H1 (cell line): ENCODE data around the gene PRTN3. TPM values are rescaled to one million over a fixed set of nuclear protein-coding genes. Genes with fewer than 3 reads are reported as not detected.

Experiments
- CTCF ChIA-PET: fragments of 300-600 bp; sonication (Branson Sonifier 250); formaldehyde crosslinking; loops from one replicate; lab custom pipeline; 2021; ENCODE audit not compliant: partially characterized antibody; lab: Charles Lee
- POLR2A ChIA-PET: fragments of 300-600 bp; sonication (Branson Sonifier 250); formaldehyde crosslinking; loops from one replicate; lab custom pipeline; 2021; ENCODE audit warnings: inconsistent platforms; ENCODE audit not compliant: partially characterized antibody; lab: Charles Lee
- DNase-seq, 2 experiments: peaks; one replicate each; pipeline versions ENCODE4 v3.0.0 to v3.0.0-alpha.2; 2010 to 2022; ENCODE audit warnings: low spot score in 2 of 2, low read depth in 1 of 2, mixed read lengths in 1 of 2
- FAIRE-seq: peaks from 2 replicates; lab custom pipeline; 2011; peaks lifted over from hg19 to GRCh38; lab: Jason Lieb, UNC
- H2AFZ ChIP-seq: 2 replicates; pipeline ENCODE4 v1.8.1; 2012; ENCODE audit warnings: low read length, inconsistent platforms
- H2AK5ac ChIP-seq: 2 replicates; pipeline ENCODE4 v1.6.1; 2013; ENCODE audit warnings: low read depth, low read length
- H2BK120ac ChIP-seq: replicated peaks from 2 replicates; pipeline ENCODE3; 2013; ENCODE audit warnings: low read depth, low read length, inconsistent platforms
- H2BK12ac ChIP-seq: 2 replicates; pipeline ENCODE4 v1.6.1; 2013; ENCODE audit warnings: low read depth, low read length
- H2BK15ac ChIP-seq: 2 replicates; pipeline ENCODE4 v1.6.1; 2013; ENCODE audit warnings: low read length
- H2BK20ac ChIP-seq: 2 replicates; pipeline ENCODE4 v1.6.1; 2013; ENCODE audit warnings: low read length
- H2BK5ac ChIP-seq: 2 replicates; pipeline ENCODE4 v1.6.1; 2013; ENCODE audit warnings: low read depth, low read length
- H3K14ac ChIP-seq: 2 replicates; pipeline ENCODE4 v1.6.1; 2013; ENCODE audit warnings: inconsistent platforms; ENCODE audit not compliant: insufficient read length
- H3K18ac ChIP-seq: 2 replicates; pipeline ENCODE4 v1.6.1; 2013; ENCODE audit warnings: low read length; ENCODE audit errors: extremely low read depth
- H3K23ac ChIP-seq: 2 replicates; pipeline ENCODE4 v1.6.1; 2013; ENCODE audit warnings: inconsistent platforms; ENCODE audit not compliant: insufficient read length
- H3K23me2 ChIP-seq: 2 replicates; pipeline ENCODE4 v1.6.1; 2013; ENCODE audit warnings: low read depth, low read length
- H3K27ac ChIP-seq: 2 replicates; pipeline ENCODE4 v1.6.1; 2011; ENCODE audit warnings: low read depth, low read length, inconsistent platforms
- H3K27me3 ChIP-seq, 4 experiments: replicated peaks in 1 of 4; 1 replicate in 1 of 4; 2 replicates in 3 of 4; pipeline versions ENCODE4 v1.6.1 to v1.8.1; 2011 to 2013; ENCODE audit warnings: low read length in 3 of 4, mild to moderate bottlenecking in 3 of 4, inconsistent platforms in 2 of 4, mixed read lengths in 2 of 4, moderate library complexity in 1 of 4; ENCODE audit not compliant: control insufficient read depth in 3 of 4, insufficient read depth in 3 of 4; ENCODE audit errors: extremely low read depth in 1 of 4
- H3K36me3 ChIP-seq, 4 experiments: 2 replicates each; pipeline versions ENCODE4 v1.6.1 to v1.8.1; 2011 to 2013; ENCODE audit warnings: mild to moderate bottlenecking in 4 of 4, low read length in 3 of 4, moderate library complexity in 2 of 4, control low read depth in 1 of 4, inconsistent platforms in 1 of 4; ENCODE audit not compliant: insufficient read depth in 4 of 4, control insufficient read depth in 2 of 4
- H3K4ac ChIP-seq: replicated peaks from 2 replicates; pipeline ENCODE3; 2013; ENCODE audit warnings: low read length, low read depth, mixed read lengths, inconsistent platforms; ENCODE audit not compliant: insufficient read length
- H3K4me1 ChIP-seq, 4 experiments: replicated peaks in 1 of 4; 1 replicate in 1 of 4; 2 replicates in 3 of 4; pipeline versions ENCODE4 v1.6.1 to v1.8.1; 2011 to 2013; ENCODE audit warnings: low read length in 3 of 4, inconsistent platforms in 2 of 4, mixed read lengths in 1 of 4; ENCODE audit not compliant: insufficient read depth in 4 of 4, control insufficient read depth in 3 of 4
- H3K4me2 ChIP-seq, 2 experiments: 2 replicates each; pipeline versions ENCODE4 v1.6.1 to v1.8.1; 2011 to 2013; ENCODE audit warnings: low read depth in 2 of 2, low read length in 2 of 2, control low read depth in 1 of 2, inconsistent platforms in 1 of 2, mild to moderate bottlenecking in 1 of 2; ENCODE audit not compliant: insufficient read depth in 1 of 2
- H3K4me3 ChIP-seq, 4 experiments: fragments of 200-600, 300-600 bp in 1 of 4; sonication (generic), shearing (Covaris generic), sonication (Bioruptor Twin) in 1 of 4; 2 replicates each; pipeline versions ENCODE4 v1.5.1 to v1.8.1; 2011 to 2016; ENCODE audit warnings: low read length in 4 of 4, low read depth in 3 of 4, control low read depth in 2 of 4, inconsistent platforms in 2 of 4, mild to moderate bottlenecking in 2 of 4, mixed read lengths in 1 of 4, moderate library complexity in 1 of 4; ENCODE audit not compliant: insufficient read depth in 2 of 4; ENCODE audit errors: extremely low read depth in 1 of 4
- H3K56ac ChIP-seq: replicated peaks from 2 replicates; pipeline ENCODE3; 2013; ENCODE audit warnings: low read depth, mild to moderate bottlenecking, mixed read lengths, low read length, inconsistent platforms; ENCODE audit not compliant: insufficient read length
- H3K79me1 ChIP-seq: 2 replicates; pipeline ENCODE4 v1.6.1; 2013; ENCODE audit warnings: low read depth, low read length, control low read depth
- H3K79me2 ChIP-seq, 2 experiments: 2 replicates each; pipeline versions ENCODE4 v1.6.1 to v1.8.1; 2012 to 2013; ENCODE audit warnings: low read length in 2 of 2, mild to moderate bottlenecking in 2 of 2, inconsistent platforms in 1 of 2; ENCODE audit not compliant: insufficient read depth in 2 of 2, control insufficient read depth in 1 of 2
- H3K9ac ChIP-seq, 4 experiments: replicated peaks in 1 of 4; 1 replicate in 1 of 4; 2 replicates in 3 of 4; pipeline versions ENCODE4 v1.6.1 to v1.8.1; 2011 to 2013; ENCODE audit warnings: low read depth in 3 of 4, low read length in 3 of 4, control low read depth in 2 of 4, mild to moderate bottlenecking in 2 of 4, moderate library complexity in 2 of 4, inconsistent platforms in 1 of 4; ENCODE audit errors: extremely low read depth in 1 of 4
- H3K9me3 ChIP-seq, 2 experiments: 2 replicates each; pipeline versions ENCODE4 v1.6.1 to v1.8.1; 2012 to 2013; ENCODE audit warnings: mild to moderate bottlenecking in 2 of 2, moderate library complexity in 2 of 2, control low read depth in 1 of 2, inconsistent platforms in 1 of 2, low read depth in 1 of 2, low read length in 1 of 2, mixed read lengths in 1 of 2; ENCODE audit not compliant: insufficient read depth in 2 of 2
- H4K20me1 ChIP-seq, 2 experiments: replicated peaks in 1 of 2; 2 replicates each; pipeline versions ENCODE3 to v1.8.1; 2011 to 2013; ENCODE audit warnings: inconsistent platforms in 2 of 2, low read length in 2 of 2, mild to moderate bottlenecking in 1 of 2; ENCODE audit not compliant: insufficient read depth in 2 of 2, control insufficient read depth in 1 of 2
- H4K5ac ChIP-seq: 2 replicates; pipeline ENCODE4 v1.6.1; 2013; ENCODE audit warnings: low read length, low read depth, mixed read lengths, inconsistent platforms; ENCODE audit not compliant: insufficient read length
- H4K8ac ChIP-seq: 2 replicates; pipeline ENCODE4 v1.8.0; 2013; ENCODE audit warnings: mild to moderate bottlenecking, moderate library complexity, low read length, inconsistent platforms; ENCODE audit not compliant: insufficient read depth; ENCODE audit errors: extremely low read depth
- H4K91ac ChIP-seq: replicated peaks from 2 replicates; pipeline ENCODE3; 2013; ENCODE audit warnings: low read length, mixed read lengths, inconsistent platforms; ENCODE audit not compliant: insufficient read length
- POLR2AphosphoS5 ChIP-seq: IDR thresholded peaks from 2 replicates; pipeline ENCODE4 v1.6.1; 2011; ENCODE audit warnings: low read depth, low read length
- SUZ12 ChIP-seq: fragments of 200-600 bp; sonication (generic); IDR thresholded peaks from 2 replicates; pipeline ENCODE4 v1.6.1; 2012; ENCODE audit warnings: mild to moderate bottlenecking, inconsistent platforms, low read length, moderate library complexity, mixed read lengths
- YY1 ChIP-seq: IDR thresholded peaks from 2 replicates; pipeline ENCODE4 v1.6.1; 2011; ENCODE audit warnings: low read depth, mild to moderate bottlenecking, low read length
- WGBS, 2 experiments: shearing (Covaris generic) in 1 of 2; methylation state at CpG; one replicate each; pipeline versions ENCODE4 v1.1.6 to v1.1.7; 2013 to 2015; ENCODE audit warnings: low lambda C conversion rate in 2 of 2, mixed read lengths in 2 of 2, inconsistent platforms in 1 of 2, low coverage in 1 of 2, missing lambda C conversion rate in 1 of 2; ENCODE audit not compliant: insufficient replicate concordance in 2 of 2, insufficient coverage in 1 of 2, insufficient read length in 1 of 2; ENCODE audit errors: extremely low coverage in 1 of 2, missing lambda C conversion rate in 1 of 2; 5-methylcytosine and 5-hydroxymethylcytosine counted together
- polyA plus RNA-seq, 7 experiments: library from polyadenylated mRNA; depleted of rRNA in 3 of 7; stranded (reverse) in 5 of 7; unstranded in 2 of 7; fragments of >200 nt in 5 of 7; fragments of 200-250 nt in 2 of 7; gene quantifications; 1 replicate in 5 of 7; 2 replicates in 1 of 7; 4 replicates in 1 of 7; pipeline versions ENCODE4 v1.2.1 to v1.2.3, GENCODE V29; 2011 to 2013; ENCODE audit warnings: missing spikeins in 2 of 7, mixed read lengths in 2 of 7
- total RNA-seq: library from RNA; stranded (reverse); fragmentation: NEBNext Ultra II Directional; extraction: Animal tissue kit (Norgen Biotek cat#: 25700); gene quantifications from 2 replicates; pipeline ENCODE4 v1.2.1, GENCODE V29; 2021

Gene PRTN3
- total and polyA plus RNA-seq, 2 of the 8 experiments (the other 6 are each of a cell fraction or from before 2014, with no cell fraction given): 0.39 to 2.1 TPM

DNA sequence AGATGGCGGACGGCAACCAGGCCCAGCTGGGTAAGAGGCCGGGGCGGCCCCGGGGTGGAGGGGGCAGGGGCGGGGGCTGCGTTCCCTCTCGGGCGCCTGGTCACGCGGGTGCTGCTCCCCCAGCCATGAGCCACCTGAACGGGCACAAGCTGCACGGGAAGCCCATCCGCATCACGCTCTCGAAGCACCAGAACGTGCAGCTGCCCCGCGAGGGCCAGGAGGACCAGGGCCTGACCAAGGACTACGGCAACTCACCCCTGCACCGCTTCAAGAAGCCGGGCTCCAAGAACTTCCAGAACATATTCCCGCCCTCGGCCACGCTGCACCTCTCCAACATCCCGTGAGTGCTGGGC lies 32.4 kb upstream of the PRTN3 start:
- Histone ChIP-seq H3K18ac (no peak overlapping the region), H4K20me1 (peaks cover 35 to 50% of the 10 kb centered on the region in 2 experiments)
- 100% methylated on average over 15 of the region's 26 CpGs; no CpG with 5 or more reads in 1 of the 2 experiments for WGBS, 2 experiments
- TF ChIP-seq SUZ12: no peak
- TF ChIP-seq YY1: no peak
- TF ChIP-seq POLR2AphosphoS5: peak; percentile 89
- TF ChIP-seq, all 59 proteins: peak for 1
- Histone ChIP-seq H3K14ac (no peak overlapping the region), H3K4me3 (no peak overlapping the region), H3K23me2 (no peaks in the 10 kb centered on the region; the same call in 1 of the 2 replicates), H4K5ac (no peak overlapping the region), H3K36me3 (peaks cover 58 to 99% (median 78%) of the 10 kb centered on the region in 4 experiments), H3K4ac (no peak overlapping the region), H3K4me2 (no peak overlapping the region), H4K8ac (0 out of 2 replicates have a peak overlapping the region, but pooled peaks have one; percentile 18), H3K79me2 (peaks cover 6 to 41% of the 10 kb centered on the region in 2 experiments; a peak in 3 of 4 replicates), H3K56ac (no peak overlapping the region), H3K27ac (no peak overlapping the region), H3K4me1 (no peaks in the 10 kb centered on the region; a peak in 2 of 7 replicates), H2BK12ac (no peak overlapping the region), H2BK20ac (no peak overlapping the region), H3K79me1 (peaks cover 16% of the 10 kb centered on the region), H4K91ac (no peak overlapping the region), H3K27me3 (no peaks in the 10 kb centered on the region), H2BK5ac (no peak overlapping the region), H2BK120ac (no peak overlapping the region), H3K9ac (no peak overlapping the region), H3K23ac (no peak overlapping the region), H2AFZ (no peak overlapping the region), H2BK15ac (no peak overlapping the region), H3K9me3 (no peaks in the 10 kb centered on the region), H2AK5ac (no peak overlapping the region)
- no peak for DNase-seq
- no peak for FAIRE-seq
- ChIA-PET POLR2A (interaction anchor here (1.2 to 16.9 kb wide), 4 partner anchors 6 to 19 kb away, joined by 4 to 277 read pairs (median 82); partner anchors contain the start of genes AZU1, PLPPR3 and PTBP1), CTCF (interaction anchor here (0.7 to 0.9 kb wide), 2 partner anchors 15 to 38 kb away, joined by 5 read pairs; no protein-coding TSS in a partner anchor)
